GM18517 (cell line): ENCODE data around the gene SUGT1.
"Not testable (repeated sequence)": the region's sequence is repeated elsewhere in the genome, so short reads cannot be mapped to it uniquely, and the experiment has no call there.

ENCODE experiments used
- ATAC-seq: cut with Tn5 transposase; IDR thresholded peaks from one replicate; pipeline ENCODE4 v1.9.1; 2021; ENCODE audit warnings: mild to moderate bottlenecking, moderate library complexity; ENCODE audit not compliant: unreplicated experiment

Gene SUGT1

GRCh38 chr13:52665325-52665724 lies 12.7 kb downstream of the SUGT1 start:
- ATAC-seq = no peak

GRCh38 chr13:52669677-52670076 lies 17.0 kb downstream of the SUGT1 start:
- ATAC-seq = no peak

GRCh38 chr13:52670726-52671125 lies 18.1 kb downstream of the SUGT1 start:
- no peak for ATAC-seq

GRCh38 chr13:52673465-52673864 lies 20.8 kb downstream of the SUGT1 start:
- ATAC-seq = no peak

GRCh38 chr13:52677823-52678222 lies 25.2 kb downstream of the SUGT1 start:
- ATAC-seq = no peak

GRCh38 chr13:52685806-52686205 lies 33.2 kb downstream of the SUGT1 start:
- ATAC-seq = not testable (repeated sequence)

- ATAC-seq = no peak
Observed at GRCh38 chr13:52686376-52686775, 33.7 kb downstream of the SUGT1 start.

GRCh38 chr13:52695856-52696255 lies 43.2 kb downstream of the SUGT1 start:
- ATAC-seq = no peak

GRCh38 chr13:52696566-52696965 lies 43.9 kb downstream of the SUGT1 start:
- ATAC-seq = no peak

GRCh38 chr13:52701728-52702465 lies 49.3 kb downstream of the SUGT1 start:
- ATAC-seq = no peak

- no peak for ATAC-seq
Observed at GRCh38 chr13:52703482-52703881, 50.8 kb downstream of the SUGT1 start.

GRCh38 chr13:52706081-52706480 lies 53.4 kb downstream of the SUGT1 start:
- no peak for ATAC-seq

GRCh38 chr13:52707375-52707774 lies 54.7 kb downstream of the SUGT1 start:
- ATAC-seq = no peak

GRCh38 chr13:52708266-52708665 lies 55.6 kb downstream of the SUGT1 start:
- ATAC-seq = not testable (repeated sequence)

GRCh38 chr13:52711286-52711685 lies 58.6 kb downstream of the SUGT1 start:
- ATAC-seq = no peak

GRCh38 chr13:52712385-52712784 lies 59.7 kb downstream of the SUGT1 start:
- no peak for ATAC-seq

GRCh38 chr13:52713894-52714293 lies 61.3 kb downstream of the SUGT1 start:
- no peak for ATAC-seq

- ATAC-seq = not testable (repeated sequence)
Observed at GRCh38 chr13:52720904-52721303, 68.3 kb downstream of the SUGT1 start.

- ATAC-seq = not testable (repeated sequence)
Observed at GRCh38 chr13:52721356-52721755, 68.7 kb downstream of the SUGT1 start.

- no peak for ATAC-seq
Observed at GRCh38 chr13:52723181-52723580, 70.5 kb downstream of the SUGT1 start.

- no peak for ATAC-seq
Observed at GRCh38 chr13:52725302-52725701, 72.7 kb downstream of the SUGT1 start.

- ATAC-seq = no peak
Observed at GRCh38 chr13:52726258-52726657, 73.6 kb downstream of the SUGT1 start.

- ATAC-seq = no peak
Observed at GRCh38 chr13:52734075-52734623, 81.5 kb downstream of the SUGT1 start.
